HepG2 (cell line): ENCODE results near the gene GAL3ST1. TPM values are rescaled to one million over a fixed set of nuclear protein-coding genes. Genes with fewer than 3 reads are reported as not detected.

Experiments used
- ATAC-seq: fragments of 200-7000 bp; cut with Tn5 transposase; 3 replicates; pipeline ENCODE4 v1.9.1; 2020; ENCODE audit warnings: mild to moderate bottlenecking, moderate library complexity
- BruUV-seq: library from RNA; stranded (reverse); fragments of 400-500 nt; replicated peaks from 2 replicates; lab custom pipeline; 2021; lab: Mats Ljungman, UMichigan
- CTCF ChIA-PET: fragments of 300-600 bp; formaldehyde crosslinking; extraction: SDS; loops from one replicate; lab custom pipeline; 2021; ENCODE audit warnings: low total read pairs, inconsistent platforms, low intra/inter-chr PET ratio; lab: Yijun Ruan, JAX
- POLR2A ChIA-PET: fragments of 350-600 bp; sonication (Branson Sonifier 250); formaldehyde crosslinking; loops from one replicate; lab custom pipeline; 2020; ENCODE audit warnings: antibody characterized with exemption, inconsistent platforms; lab: Yijun Ruan, JAX
- DNase-seq: peaks from one replicate; pipeline ENCODE4 v3.0.0-alpha.2; 2015; ENCODE audit warnings: low spot score
- FAIRE-seq: peaks from 3 replicates; lab custom pipeline; 2011; peaks lifted over from hg19 to GRCh38; lab: Jason Lieb, UNC
- H2AFZ ChIP-seq: one replicate; pipeline ENCODE4 v1.6.1; 2011; ENCODE audit warnings: low read length, inconsistent platforms
- H3K27ac ChIP-seq: fragments of 300-600 bp; 3 replicates; pipeline ENCODE4 v1.8.0; 2011; ENCODE audit warnings: mixed run types, mild to moderate bottlenecking, mixed read lengths, low read length, inconsistent platforms; ENCODE audit not compliant: insufficient read depth; ENCODE audit errors: extremely low read length
- H3K27me3 ChIP-seq, 2 experiments: fragments of 200-600 bp in 1 of 2; 2 replicates in 1 of 2; 3 replicates in 1 of 2; pipeline versions ENCODE4 v1.6.0 to v1.8.0; 2011; ENCODE audit warnings: low read length in 2 of 2, mild to moderate bottlenecking in 2 of 2, moderate library complexity in 2 of 2, inconsistent platforms in 1 of 2; ENCODE audit not compliant: insufficient read depth in 2 of 2, control insufficient read depth in 1 of 2
- H3K36me3 ChIP-seq, 2 experiments: fragments of 200-600 bp in 1 of 2; replicated peaks in 1 of 2; 2 replicates in 1 of 2; 3 replicates in 1 of 2; pipeline versions ENCODE4 v1.5.1 to v1.8.0; 2011; ENCODE audit warnings: low read length in 2 of 2, inconsistent platforms in 1 of 2; ENCODE audit not compliant: insufficient read depth in 2 of 2, control insufficient read depth in 1 of 2
- H3K4me1 ChIP-seq: 2 replicates; pipeline ENCODE4 v1.5.1; 2012; ENCODE audit warnings: low read length, inconsistent platforms; ENCODE audit not compliant: insufficient read depth
- H3K4me2 ChIP-seq: 2 replicates; pipeline ENCODE4 v1.6.0; 2011; ENCODE audit warnings: low read depth, low read length, inconsistent platforms
- H3K4me3 ChIP-seq, 3 experiments: fragments of 200-600 bp in 1 of 3; sonication (generic), shearing (Covaris generic) in 1 of 3; replicated peaks in 1 of 3; 2 replicates each; pipeline ENCODE4 v1.5.1; 2011 to 2016; ENCODE audit warnings: low read length in 3 of 3, inconsistent platforms in 2 of 3, low read depth in 2 of 3, mild to moderate bottlenecking in 2 of 3, control low read depth in 1 of 3, mixed read lengths in 1 of 3; ENCODE audit not compliant: insufficient read depth in 1 of 3
- H3K79me2 ChIP-seq: one replicate; pipeline ENCODE4 v1.6.1; 2011; ENCODE audit warnings: low read length, inconsistent platforms; ENCODE audit not compliant: insufficient read depth
- H3K9ac ChIP-seq: 2 replicates; pipeline ENCODE4 v1.6.0; 2011; ENCODE audit warnings: mild to moderate bottlenecking, low read depth, low read length, inconsistent platforms; ENCODE audit not compliant: insufficient read depth
- H3K9me3 ChIP-seq: 2 replicates; pipeline ENCODE4 v1.5.1; 2012; ENCODE audit warnings: mild to moderate bottlenecking, low read length
- H4K20me1 ChIP-seq: 2 replicates; pipeline ENCODE4 v1.6.0; 2011; ENCODE audit warnings: inconsistent platforms, mild to moderate bottlenecking, low read length, moderate library complexity; ENCODE audit not compliant: insufficient read depth
- AKNA ChIP-seq: sonication (generic); formaldehyde crosslinking; IDR thresholded peaks from 2 replicates; pipeline ENCODE4 v1.4.0; 2020; ENCODE audit warnings: missing genetic modification reagents, borderline replicate concordance
- DMAP1 ChIP-seq: IDR thresholded peaks from 2 replicates; pipeline ENCODE4 v1.6.1; 2016
- ESRRA ChIP-seq: sonication (generic); formaldehyde crosslinking; IDR thresholded peaks from 2 replicates; pipeline ENCODE4 v1.5.1; 2020; ENCODE audit warnings: mild to moderate bottlenecking, low read depth, missing genetic modification reagents
- MXD1 ChIP-seq: sonication (generic); formaldehyde crosslinking; IDR thresholded peaks from 2 replicates; pipeline ENCODE4 v1.4.0; 2020; ENCODE audit warnings: mild to moderate bottlenecking, missing genetic modification reagents
- PHB2 ChIP-seq: fragments of 450-650 bp; IDR thresholded peaks from 2 replicates; pipeline ENCODE4 v1.6.1; 2018; ENCODE audit not compliant: partially characterized antibody
- POLR2A ChIP-seq, 2 experiments: IDR thresholded peaks; 2 replicates each; pipeline ENCODE4 v1.6.1; 2011; ENCODE audit warnings: low read depth in 2 of 2, low read length in 2 of 2, mild to moderate bottlenecking in 1 of 2, moderate library complexity in 1 of 2; ENCODE audit not compliant: insufficient read depth in 1 of 2
- SOX13 ChIP-seq, 3 experiments: fragments of 450-650 bp in 1 of 3; sonication (generic) in 1 of 3; formaldehyde crosslinking in 1 of 3; IDR thresholded peaks in 2 of 3; conservative IDR thresholded peaks in 1 of 3; 2 replicates each; pipeline versions ENCODE4 v1.5.0 to v1.6.1; 2016 to 2020; ENCODE audit warnings: antibody characterized with exemption in 1 of 3, mild to moderate bottlenecking in 1 of 3, missing compliant biosample characterization in 1 of 3, missing genetic modification reagents in 1 of 3, moderate library complexity in 1 of 3
- ZBTB25 ChIP-seq: IDR thresholded peaks from 2 replicates; pipeline ENCODE4 v1.6.1; 2018; ENCODE audit warnings: missing genetic modification reagents
- ZC3H4 ChIP-seq: sonication (generic); formaldehyde crosslinking; IDR thresholded peaks from 2 replicates; pipeline ENCODE4 v1.4.0; 2020; ENCODE audit warnings: missing genetic modification reagents, borderline replicate concordance
- ZNF788 ChIP-seq: sonication (generic); formaldehyde crosslinking; IDR thresholded peaks from 2 replicates; pipeline ENCODE4 v1.5.0; 2020; ENCODE audit warnings: mild to moderate bottlenecking, missing genetic modification reagents, borderline replicate concordance
- WGBS: methylation state at CpG from one replicate; pipeline ENCODE4 v1.1.6; 2017; ENCODE audit warnings: low lambda C conversion rate; 5-methylcytosine and 5-hydroxymethylcytosine counted together
- in situ Hi-C: cut with HindIII; loops from 2 replicates; pipeline ENCODE4 v1.10.0; 2017; ENCODE audit warnings: low pct_unique_long_range_greater_than_20kb; ENCODE audit not compliant: extremely low pct_ligation_motif_present
- intact Hi-C: fragments of 100-400 bp; cut with micrococcal nuclease; formaldehyde crosslinking; loops from one replicate; pipeline ENCODE4 v1.10.0; 2022; ENCODE audit not compliant: unreplicated experiment
- polyA plus RNA-seq, 8 experiments: library from polyadenylated mRNA; depleted of rRNA in 3 of 8; stranded (reverse) in 7 of 8; unstranded in 1 of 8; fragments of >200 nt; fragmentation: Illumina TruSeq in 4 of 8; extraction: Trizol in 4 of 8; gene quantifications; 2 replicates each; pipeline versions ENCODE4 v1.2.1 to v1.2.3, GENCODE V29; 2011 to 2016; ENCODE audit warnings: low read depth in 4 of 8, missing spikeins in 1 of 8, mixed read lengths in 1 of 8; ENCODE audit not compliant: insufficient read depth in 1 of 8
- total RNA-seq, 5 experiments: library from RNA; depleted of rRNA; stranded (reverse); fragments of >200 nt; fragmentation: Illumina TruSeq; extraction: Trizol; gene quantifications; 2 replicates each; pipeline ENCODE4 v1.2.3, GENCODE V29; 2016; ENCODE audit warnings: low read depth in 1 of 5

Gene GAL3ST1
- total and polyA plus RNA-seq, 2 of the 13 experiments (the other 11 are each of a cell fraction or from before 2014, with no cell fraction given) = 4.4 to 14.7 TPM

- no peak for DNase-seq
- H3K27me3 ChIP-seq = peaks cover 0 to 13% of the 10 kb centered on the region in 2 experiments; a peak in 3 of 5 replicates
- no peak overlapping the region for H3K9ac ChIP-seq
- no peak overlapping the region for H3K27ac ChIP-seq
- TF ChIP-seq ESRRA (CRISPR knock-in tag) = no peak
- TF ChIP-seq SOX13 (IDR thresholded peaks at IDR 0.05) = no peak
- no peak for TF ChIP-seq SOX13 (CRISPR knock-in tag; conservative IDR thresholded peaks at IDR 0.05 in 1 of 2, IDR thresholded peaks at IDR 0.05 in 1 of 2)
- no peak for TF ChIP-seq PHB2
- no peak for TF ChIP-seq ZNF788 (CRISPR knock-in tag)
- no peak for TF ChIP-seq POLR2A (IDR thresholded peaks at IDR 0.05; ENCODE audit: insufficient read depth in 1 of 2, low read depth in 2 of 2, low read length in 2 of 2)
- TF ChIP-seq DMAP1 (CRISPR knock-in tag) = no peak
- no peak for TF ChIP-seq MXD1 (CRISPR knock-in tag)
- no peak for TF ChIP-seq ZBTB25 (CRISPR knock-in tag)
- TF ChIP-seq ZC3H4 = no peak
- TF ChIP-seq AKNA (CRISPR knock-in tag) = no peak
- no peaks in the 10 kb centered on the region for H3K9me3 ChIP-seq
- no peak for FAIRE-seq
- in situ Hi-C loops = no loop called here
- ATAC-seq = no peak
- H4K20me1 ChIP-seq = no peaks in the 10 kb centered on the region
- no TSS peak for BruUV-seq
- no peak overlapping the region for H3K4me3 ChIP-seq
- ChIA-PET POLR2A (interaction anchor here (1.1 kb wide), 1 partner anchor 45 kb away, joined by 3 read pairs; no protein-coding TSS in a partner anchor), CTCF (no interaction called here)
- no peak overlapping the region for H2AFZ ChIP-seq
- H3K4me2 ChIP-seq = no peak overlapping the region
- H3K36me3 ChIP-seq = no peaks in the 10 kb centered on the region
- H3K79me2 ChIP-seq = no peaks in the 10 kb centered on the region
- peaks cover 38% of the 10 kb centered on the region for H3K4me1 ChIP-seq
- intact Hi-C loops = no loop called here
- 41% methylated on average over 7 of the region's 7 CpGs for WGBS
These were observed 33.5 kb upstream of the GAL3ST1 start for GRCh38 chr22:30607939-30608338.
